Esophagus muscularis mucosa (tissue), 4 donors: ENCODE results near the gene B9D1. TPM values are rescaled to one million over a fixed set of nuclear protein-coding genes. Genes with fewer than 3 reads are reported as not detected.
A peak's percentile ranks its signal among the peaks of the same experiment; 100 is the strongest.

Experiments
- DNase-seq: peaks from one replicate; pipeline ENCODE4 v3.0.0-alpha.2; 2017; ENCODE audit errors: extremely low spot score
- H3K27ac ChIP-seq, 4 donors: fragments of 200-600 bp; sonication (generic); replicated peaks in 1 of 4; 1 replicate in 3 of 4; 2 replicates in 1 of 4; pipeline ENCODE4 v1.5.1; 2016 to 2019; ENCODE audit warnings: mild to moderate bottlenecking in 1 of 4
- H3K27me3 ChIP-seq, 4 donors: fragments of 200-600 bp; sonication (generic); one replicate each; pipeline versions ENCODE4 v1.5.1 to v1.6.0; 2016 to 2019
- H3K36me3 ChIP-seq, 4 donors: fragments of 200-600 bp; sonication (generic); one replicate each; pipeline ENCODE4 v1.5.1; 2016 to 2019
- H3K4me1 ChIP-seq, 4 donors: fragments of 200-600 bp; sonication (generic); one replicate each; pipeline ENCODE4 v1.5.1; 2016 to 2019
- H3K4me3 ChIP-seq, 4 donors: fragments of 200-600 bp; sonication (generic); 1 replicate in 2 of 4; 2 replicates in 2 of 4; pipeline ENCODE4 v1.5.1; 2016 to 2019; ENCODE audit warnings: mild to moderate bottlenecking in 4 of 4, moderate library complexity in 1 of 4
- H3K9me3 ChIP-seq, 4 donors: fragments of 200-600 bp; sonication (generic); 1 replicate in 3 of 4; 2 replicates in 1 of 4; pipeline ENCODE4 v1.5.1; 2016 to 2019
- CTCF ChIP-seq, 3 experiments: fragments of 200-600 bp in 2 of 3; fragments of 450-650 bp in 1 of 3; sonication (generic) in 2 of 3; IDR thresholded peaks; one replicate each; pipeline ENCODE4 v1.5.1; 2017 to 2019; ENCODE audit warnings: antibody characterized with exemption in 3 of 3, mild to moderate bottlenecking in 2 of 3, moderate library complexity in 1 of 3
- EP300 ChIP-seq: sonication (generic); formaldehyde crosslinking; IDR thresholded peaks from one replicate; pipeline ENCODE4 v1.6.1; 2017; ENCODE audit warnings: antibody characterized with exemption
- POLR2A ChIP-seq: fragments of 450-650 bp; IDR thresholded peaks from one replicate; pipeline ENCODE4 v1.6.1; 2017; ENCODE audit warnings: antibody characterized with exemption, moderate library complexity, mild to moderate bottlenecking, low read depth
- POLR2AphosphoS5 ChIP-seq, 2 donors: sonication (generic); formaldehyde crosslinking; IDR thresholded peaks; one replicate each; pipeline ENCODE4 v1.6.1; 2017; ENCODE audit warnings: antibody characterized with exemption in 2 of 2
- WGBS: methylation state at CpG from one replicate; pipeline ENCODE4 v1.1.5; 2018; 5-methylcytosine and 5-hydroxymethylcytosine counted together
- intact Hi-C: fragments of 100-400 bp; cut with DNase I; formaldehyde crosslinking; loops from one replicate; pipeline ENCODE4 v1.15.1; 2023
- total RNA-seq, 4 donors: library from RNA; depleted of rRNA; stranded (reverse); fragments of >200 nt; gene quantifications; one replicate each; pipeline versions ENCODE4 v1.1.0 to v1.2.1, GENCODE V29; 2016

B9D1 gene
- total RNA-seq, 4 donors from 2014 or later: 9.5 to 13.8 (median 9.9) TPM

- WGBS: 82% methylated on average over 3 of the region's 3 CpGs
- H3K36me3 ChIP-seq: peaks cover 16 to 55% (median 46%) of the 10 kb centered on the region in 4 donors
- H3K4me3 ChIP-seq: no peak overlapping the region
- no peaks in the 10 kb centered on the region for H3K27me3 ChIP-seq
- H3K27ac ChIP-seq: peak overlapping the region; percentile 21 to 53 (median 46)
- TF ChIP-seq EP300 (no peak), POLR2AphosphoS5 (IDR thresholded peaks at IDR 0.05) (no peak), CTCF (IDR thresholded peaks at IDR 0.05) (no peak), POLR2A (no peak)
- H3K9me3 ChIP-seq: no peaks in the 10 kb centered on the region
- DNase-seq: no peak
- intact Hi-C loops: no loop called here
- H3K4me1 ChIP-seq: peaks cover 37 to 47% (median 42%) of the 10 kb centered on the region in 4 donors
Observed at GRCh38 chr17:19316761-19317358, 45.7 kb downstream of the B9D1 start.

GRCh38 chr17:19315104-19315503, 47.4 kb downstream of the B9D1 start:
- Histone ChIP-seq H3K4me3 (no peak overlapping the region), H3K36me3 (peaks cover 17 to 56% (median 45%) of the 10 kb centered on the region in 4 donors), H3K4me1 (peaks cover 37 to 48% (median 43%) of the 10 kb centered on the region in 4 donors), H3K9me3 (no peaks in the 10 kb centered on the region), H3K27me3 (no peaks in the 10 kb centered on the region), H3K27ac (no peak overlapping the region)
- WGBS: 100% methylated on average over 4 of the region's 4 CpGs
- no peak for DNase-seq
- intact Hi-C loops: no loop called here
- no peak for TF ChIP-seq EP300
- TF ChIP-seq CTCF (IDR thresholded peaks at IDR 0.05): no peak

- whole genome bisulfite sequencing: 76% methylated on average over 9 of the region's 12 CpGs
- peak overlapping the region in 2 of 4 donors; percentile 39 to 48 for H3K27ac ChIP-seq
- intact Hi-C loops: no loop called here
- DNase-seq: no peak
- no peaks in the 10 kb centered on the region for H3K9me3 ChIP-seq
- no peak overlapping the region for H3K4me3 ChIP-seq
- H3K27me3 ChIP-seq: no peaks in the 10 kb centered on the region
- peaks cover 20 to 58% (median 51%) of the 10 kb centered on the region in 4 donors for H3K36me3 ChIP-seq
- TF ChIP-seq EP300 (no peak), POLR2AphosphoS5 (IDR thresholded peaks at IDR 0.05) (no peak), CTCF (IDR thresholded peaks at IDR 0.05) (no peak), POLR2A (no peak)
- H3K4me1 ChIP-seq: peaks cover 37 to 48% (median 43%) of the 10 kb centered on the region in 4 donors
Observed at GRCh38 chr17:19313746-19314651, 48.5 kb downstream of the B9D1 start.

GRCh38 chr17:19313066-19313745, 49.3 kb downstream of the B9D1 start:
- no peaks in the 10 kb centered on the region for H3K27me3 ChIP-seq
- H3K9me3 ChIP-seq: no peaks in the 10 kb centered on the region
- 93% methylated on average over 13 of the region's 13 CpGs for WGBS
- intact Hi-C loops: no loop called here
- H3K27ac ChIP-seq: peak overlapping the region in 2 of 4 donors; percentile 39 to 48
- peaks cover 39 to 47% (median 44%) of the 10 kb centered on the region in 4 donors for H3K4me1 ChIP-seq
- peaks cover 20 to 61% (median 51%) of the 10 kb centered on the region in 4 donors for H3K36me3 ChIP-seq
- TF ChIP-seq CTCF (IDR thresholded peaks at IDR 0.05) (no peak), POLR2AphosphoS5 (IDR thresholded peaks at IDR 0.05) (no peak)
- DNase-seq: no peak
- no peak overlapping the region for H3K4me3 ChIP-seq
